Measurements from ENCODE around the gene PLEKHO1. TPM values are rescaled to one million over a fixed set of nuclear protein-coding genes. Genes with fewer than 3 reads are reported as not detected.

Gene PLEKHO1
- total and polyA plus RNA-seq, 2 donors, result 49.9 to 207 TPM

GRCh38 chr1:150155413-150156071 lies 5.8 kb downstream of the PLEKHO1 start:
- H3K4me3 ChIP-seq (ENCODE audit: low read depth, low read length), result no peak overlapping the region
- DNase-seq (ENCODE audit: extremely low spot score), result no peak
- H3K4me1 ChIP-seq (ENCODE audit: insufficient read depth), result no peaks in the 10 kb centered on the region
- no peak overlapping the region for H3K27ac ChIP-seq (ENCODE audit: low read depth)
- H3K36me3 ChIP-seq (ENCODE audit: insufficient read depth), result no peaks in the 10 kb centered on the region
- WGBS, result 79% methylated on average over 13 of the region's 13 CpGs

- DNase-seq (ENCODE audit: extremely low spot score), result no peak
- no peak overlapping the region for H3K4me3 ChIP-seq (ENCODE audit: low read depth, low read length)
- no peak overlapping the region for H3K27ac ChIP-seq (ENCODE audit: low read depth)
- no peaks in the 10 kb centered on the region for H3K4me1 ChIP-seq (ENCODE audit: insufficient read depth)
- 67% methylated on average over 16 of the region's 16 CpGs for WGBS
- H3K36me3 ChIP-seq (ENCODE audit: insufficient read depth), result no peaks in the 10 kb centered on the region
Observed at GRCh38 chr1:150156868-150157603, 7.3 kb downstream of the PLEKHO1 start.

- Histone ChIP-seq H3K36me3 (ENCODE audit: insufficient read depth) (no peaks in the 10 kb centered on the region), H3K4me1 (ENCODE audit: insufficient read depth) (no peaks in the 10 kb centered on the region), H3K4me3 (ENCODE audit: low read depth, low read length) (no peak overlapping the region), H3K27ac (ENCODE audit: low read depth) (peak overlapping the region; percentile 19)
- no peak for DNase-seq (ENCODE audit: extremely low spot score)
- 60% methylated on average over 8 of the region's 8 CpGs for WGBS
Observed at GRCh38 chr1:150159550-150159949, 9.8 kb downstream of the PLEKHO1 start.

- Histone ChIP-seq H3K4me1 (ENCODE audit: insufficient read depth) (no peaks in the 10 kb centered on the region), H3K4me3 (ENCODE audit: low read depth, low read length) (no peak overlapping the region), H3K27ac (ENCODE audit: low read depth) (no peak overlapping the region), H3K36me3 (ENCODE audit: insufficient read depth) (no peaks in the 10 kb centered on the region)
- WGBS, result 54% methylated on average over 7 of the region's 7 CpGs
- DNase-seq (ENCODE audit: extremely low spot score), result no peak
Observed at GRCh38 chr1:150160964-150161621, 11.4 kb downstream of the PLEKHO1 start.

GRCh38 chr1:150161747-150162581 lies 12.2 kb downstream of the PLEKHO1 start:
- WGBS, result 58% methylated on average over 9 of the region's 9 CpGs
- no peak for DNase-seq (ENCODE audit: extremely low spot score)
- Histone ChIP-seq H3K4me3 (ENCODE audit: low read depth, low read length) (no peak overlapping the region), H3K27ac (ENCODE audit: low read depth) (peak overlapping the region; percentile 86), H3K4me1 (ENCODE audit: insufficient read depth) (no peaks in the 10 kb centered on the region), H3K36me3 (ENCODE audit: insufficient read depth) (no peaks in the 10 kb centered on the region)

GRCh38 chr1:150162582-150162861 lies 12.8 kb downstream of the PLEKHO1 start:
- H3K4me1 ChIP-seq (ENCODE audit: insufficient read depth), result no peaks in the 10 kb centered on the region
- H3K36me3 ChIP-seq (ENCODE audit: insufficient read depth), result no peaks in the 10 kb centered on the region
- 21% methylated on average over 4 of the region's 4 CpGs for WGBS
- H3K4me3 ChIP-seq (ENCODE audit: low read depth, low read length), result no peak overlapping the region
- peak overlapping the region; percentile 86 for H3K27ac ChIP-seq (ENCODE audit: low read depth)
- no peak for DNase-seq (ENCODE audit: extremely low spot score)

GRCh38 chr1:150162862-150163706 lies 13.4 kb downstream of the PLEKHO1 start:
- no peaks in the 10 kb centered on the region for H3K4me1 ChIP-seq (ENCODE audit: insufficient read depth)
- H3K36me3 ChIP-seq (ENCODE audit: insufficient read depth), result no peaks in the 10 kb centered on the region
- peak; percentile 94 for DNase-seq (ENCODE audit: extremely low spot score)
- WGBS, result 7% methylated on average over 14 of the region's 14 CpGs
- no peak overlapping the region for H3K4me3 ChIP-seq (ENCODE audit: low read depth, low read length)
- peak overlapping the region; percentile 86 for H3K27ac ChIP-seq (ENCODE audit: low read depth)

GRCh38 chr1:150164224-150164623 lies 14.5 kb downstream of the PLEKHO1 start:
- Histone ChIP-seq H3K4me1 (ENCODE audit: insufficient read depth) (no peaks in the 10 kb centered on the region), H3K36me3 (ENCODE audit: insufficient read depth) (no peaks in the 10 kb centered on the region), H3K27ac (ENCODE audit: low read depth) (no peak overlapping the region), H3K4me3 (ENCODE audit: low read depth, low read length) (no peak overlapping the region)
- 92% methylated on average over 5 of the region's 5 CpGs for WGBS
- DNase-seq (ENCODE audit: extremely low spot score), result no peak

GRCh38 chr1:150164779-150165178 lies 15.1 kb downstream of the PLEKHO1 start:
- no peaks in the 10 kb centered on the region for H3K36me3 ChIP-seq (ENCODE audit: insufficient read depth)
- no peak overlapping the region for H3K4me3 ChIP-seq (ENCODE audit: low read depth, low read length)
- no peaks in the 10 kb centered on the region for H3K4me1 ChIP-seq (ENCODE audit: insufficient read depth)
- WGBS, result 77% methylated on average over 5 of the region's 5 CpGs
- no peak overlapping the region for H3K27ac ChIP-seq (ENCODE audit: low read depth)
- DNase-seq (ENCODE audit: extremely low spot score), result no peak

GRCh38 chr1:150165622-150166612 lies 16.2 kb downstream of the PLEKHO1 start:
- WGBS, result 74% methylated on average over 14 of the region's 14 CpGs
- Histone ChIP-seq H3K4me3 (ENCODE audit: low read depth, low read length) (no peak overlapping the region), H3K36me3 (ENCODE audit: insufficient read depth) (no peaks in the 10 kb centered on the region), H3K27ac (ENCODE audit: low read depth) (no peak overlapping the region), H3K4me1 (ENCODE audit: insufficient read depth) (no peaks in the 10 kb centered on the region)
- DNase-seq (ENCODE audit: extremely low spot score), result no peak

GRCh38 chr1:150168960-150169601 lies 19.4 kb downstream of the PLEKHO1 start:
- no peak overlapping the region for H3K27ac ChIP-seq (ENCODE audit: low read depth)
- DNase-seq (ENCODE audit: extremely low spot score), result no peak
- WGBS, result 13% methylated on average over 6 of the region's 6 CpGs

GRCh38 chr1:150171801-150172200 lies 22.1 kb downstream of the PLEKHO1 start:
- 82% methylated on average over 2 of the region's 2 CpGs for WGBS
- Histone ChIP-seq H3K4me3 (ENCODE audit: low read depth, low read length) (no peak overlapping the region), H3K27ac (ENCODE audit: low read depth) (no peak overlapping the region), H3K4me1 (ENCODE audit: insufficient read depth) (no peaks in the 10 kb centered on the region), H3K36me3 (ENCODE audit: insufficient read depth) (no peaks in the 10 kb centered on the region)
- DNase-seq (ENCODE audit: extremely low spot score), result no peak

More at GRCh38 chr1:150168960-150169601, 19.4 kb downstream of the PLEKHO1 start:
- no peak overlapping the region for H3K4me3 ChIP-seq (ENCODE audit: low read depth, low read length)
- H3K4me1 ChIP-seq (ENCODE audit: insufficient read depth), result no peaks in the 10 kb centered on the region
- no peaks in the 10 kb centered on the region for H3K36me3 ChIP-seq (ENCODE audit: insufficient read depth)
